EH (cell line): ENCODE data around the gene FGFR2.
A peak's percentile ranks its signal among the peaks of the same experiment; 100 is the strongest.

Experiments used
- DNase-seq: peaks from one replicate; pipeline ENCODE4 v3.0.0-alpha.2; 2015; ENCODE audit warnings: low read depth

The FGFR2 gene

GRCh38 chr10:121493521-121493920, 104.7 kb downstream of the FGFR2 start:
- DNase-seq = no peak

- DNase-seq = peak; percentile 27
Measured at GRCh38 chr10:121490871-121491519, 107.2 kb downstream of the FGFR2 start.

- no peak for DNase-seq
Measured at GRCh38 chr10:121485436-121486139, 112.7 kb downstream of the FGFR2 start.

GRCh38 chr10:121484816-121485215, 113.4 kb downstream of the FGFR2 start:
- no peak for DNase-seq

- DNase-seq = no peak
Measured at GRCh38 chr10:121484401-121484800, 113.8 kb downstream of the FGFR2 start.

- DNase-seq = no peak
Measured at GRCh38 chr10:121481180-121481579, 117.1 kb downstream of the FGFR2 start.

GRCh38 chr10:121478556-121478955, 119.7 kb downstream of the FGFR2 start:
- no peak for DNase-seq

- no peak for DNase-seq
Measured at GRCh38 chr10:121469797-121470606, 128.2 kb downstream of the FGFR2 start.

GRCh38 chr10:121468726-121469125, 129.5 kb downstream of the FGFR2 start:
- no peak for DNase-seq

- DNase-seq = no peak
Measured at GRCh38 chr10:121466424-121466823, 131.8 kb downstream of the FGFR2 start.

GRCh38 chr10:121465215-121465614, 133.0 kb downstream of the FGFR2 start:
- DNase-seq = no peak

- DNase-seq = no peak
Measured at GRCh38 chr10:121464517-121464916, 133.7 kb downstream of the FGFR2 start.

GRCh38 chr10:121462955-121463354, 135.3 kb downstream of the FGFR2 start:
- no peak for DNase-seq

GRCh38 chr10:121462281-121462680, 136.0 kb downstream of the FGFR2 start:
- DNase-seq = no peak

- DNase-seq = no peak
Measured at GRCh38 chr10:121461307-121461706, 136.9 kb downstream of the FGFR2 start.

GRCh38 chr10:121460733-121461132, 137.5 kb downstream of the FGFR2 start:
- peak; percentile 28 for DNase-seq

GRCh38 chr10:121459622-121460453, 138.4 kb downstream of the FGFR2 start:
- peak; percentile 82 for DNase-seq

GRCh38 chr10:121459279-121459621, 139.0 kb downstream of the FGFR2 start:
- no peak for DNase-seq

- no peak for DNase-seq
Measured at GRCh38 chr10:121457729-121458128, 140.5 kb downstream of the FGFR2 start.

- peak; percentile 12 for DNase-seq
Measured at GRCh38 chr10:121455377-121455776, 142.9 kb downstream of the FGFR2 start.

- DNase-seq = no peak
Measured at GRCh38 chr10:121454781-121455180, 143.5 kb downstream of the FGFR2 start.

- DNase-seq = no peak
Measured at GRCh38 chr10:121453160-121453559, 145.1 kb downstream of the FGFR2 start.
